ELF-1 (cell line): ENCODE measurements around the gene TTC24.
"Not testable (repeated sequence)": the region's sequence is repeated elsewhere in the genome, so short reads cannot be mapped to it uniquely, and the experiment has no call there.

ENCODE experiments used
- DNase-seq: peaks from one replicate; pipeline ENCODE4 v3.0.0-alpha.2; 2016; ENCODE audit warnings: low read depth, low spot score

The TTC24 gene

DNA sequence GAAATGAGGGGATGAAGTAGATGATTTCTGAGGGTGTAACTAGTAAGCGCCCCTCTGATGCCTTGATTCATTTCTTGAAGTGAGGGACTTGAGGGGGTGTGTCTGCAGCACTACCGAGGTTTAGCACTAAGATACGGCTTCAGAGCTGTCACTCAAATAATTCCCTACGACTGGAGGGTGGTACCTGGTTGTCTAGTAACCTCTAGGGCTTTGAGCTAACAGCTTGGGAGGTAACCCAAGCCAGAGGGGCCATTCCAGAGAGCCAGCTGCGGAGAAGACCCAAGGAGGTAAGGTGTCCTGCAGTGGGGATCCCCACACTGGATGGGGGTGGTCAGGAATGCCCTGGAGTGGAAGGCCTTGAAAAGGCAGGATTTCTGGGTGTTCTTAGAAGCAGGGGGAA, at the start of gene TTC24:
Gene TTC24, plus strand, starts transcription at position 252 of the 400 bp plus-strand sequence. CDS start 1,642 bp downstream, outside the sequence.
- no peak for DNase-seq

DNA sequence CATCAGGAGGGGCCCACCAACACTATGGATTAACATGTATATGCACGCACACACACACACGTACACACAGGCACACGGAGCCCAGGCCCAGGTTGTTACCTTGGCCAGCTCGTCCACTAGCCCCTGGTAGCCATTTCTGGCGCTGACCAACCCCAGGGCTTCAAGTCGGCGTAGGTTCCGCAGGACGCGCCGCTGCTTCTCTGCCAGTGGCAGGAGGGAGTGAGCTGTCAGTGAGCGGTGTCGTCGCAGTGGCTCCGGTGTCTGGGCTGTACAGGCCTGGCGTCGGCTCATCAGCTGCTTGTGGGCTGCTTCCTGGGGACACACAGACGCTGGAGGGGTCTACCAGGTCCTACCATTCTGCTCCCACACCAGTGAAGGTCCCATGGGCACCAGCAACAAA, 49.5 kb upstream of the TTC24 start:
- no peak for DNase-seq

DNA sequence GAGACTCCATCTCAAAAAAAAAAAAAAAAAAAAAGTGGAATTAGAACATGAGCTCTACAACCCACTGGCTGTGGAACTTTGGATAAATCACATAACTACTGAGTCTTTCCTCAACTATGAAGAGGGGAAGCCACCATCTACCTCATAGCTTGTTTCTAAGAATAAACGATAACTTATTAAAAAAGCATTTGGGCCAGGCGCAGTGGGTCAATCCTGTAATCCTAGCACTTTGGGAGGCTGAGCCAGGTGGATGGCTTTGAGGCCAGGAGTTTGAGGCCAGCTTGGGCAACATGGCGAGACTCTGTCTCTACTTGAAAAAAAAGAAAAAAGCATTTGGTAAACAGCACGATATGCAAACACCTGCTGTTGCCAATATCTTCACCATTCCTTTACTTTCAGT, 47.1 kb upstream of the TTC24 start:
- no peak for DNase-seq

DNA sequence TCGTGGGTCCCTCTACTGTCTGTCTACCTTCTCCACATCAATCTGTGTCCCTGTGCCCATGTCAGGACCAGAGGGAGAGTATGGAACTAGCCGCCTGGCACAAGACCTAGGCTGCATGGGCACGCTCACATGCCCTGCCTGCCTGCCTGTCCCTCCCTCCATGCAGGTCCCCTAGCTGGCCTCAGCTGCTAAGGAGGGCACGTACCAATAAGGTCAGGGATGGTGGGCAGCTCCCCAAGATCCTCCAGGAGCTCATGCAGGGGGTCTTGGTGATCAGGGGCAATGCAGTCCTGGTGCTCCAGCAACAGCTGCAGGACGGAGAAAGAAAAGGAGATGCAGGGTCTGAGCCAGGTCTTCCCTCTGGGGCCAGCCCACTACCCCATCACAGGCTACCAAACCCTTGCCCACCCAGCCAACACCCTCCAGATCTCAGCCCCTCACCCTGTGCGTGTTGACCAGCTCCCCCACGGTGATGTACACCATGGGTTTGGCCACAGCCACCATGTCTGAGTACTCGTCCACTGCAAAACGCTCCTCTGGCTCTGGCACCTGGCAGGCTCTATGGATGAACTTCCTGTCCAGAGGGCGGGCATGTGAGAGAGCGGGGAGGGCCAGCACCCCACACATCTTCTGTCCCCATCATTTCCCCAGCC, 45.8 kb upstream of the TTC24 start:
- no peak for DNase-seq

DNA sequence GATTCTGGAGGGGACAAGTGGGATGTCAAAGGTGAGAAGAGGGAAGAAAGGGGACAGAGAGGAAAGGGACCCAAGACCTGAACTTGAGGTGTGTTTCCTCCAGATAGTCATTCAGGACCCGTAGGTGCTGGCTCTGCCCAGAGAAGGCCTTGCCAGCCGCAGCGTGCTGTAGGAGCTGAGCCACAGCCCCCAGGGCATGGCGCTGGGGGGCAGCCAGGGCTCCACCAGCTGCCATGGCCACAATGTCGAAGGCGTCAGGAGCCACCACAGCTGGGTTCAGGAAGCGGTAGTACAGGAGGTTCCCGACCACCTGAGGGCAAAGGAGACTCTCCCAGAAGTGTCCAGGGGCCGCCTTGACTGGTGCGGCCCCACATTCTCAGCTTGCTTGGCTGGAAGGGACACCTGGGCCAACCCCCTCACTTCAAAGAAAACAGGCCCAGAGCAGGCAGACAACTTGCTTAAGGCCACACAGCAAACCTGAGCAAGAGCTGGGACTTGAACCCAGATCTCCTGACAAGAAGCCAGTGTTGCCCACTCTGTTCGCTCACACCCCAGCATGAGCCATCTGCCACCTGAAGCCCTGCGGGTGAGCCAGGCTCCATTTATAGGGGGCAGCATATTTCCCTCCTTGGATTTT, 45.0 kb upstream of the TTC24 start:
- no peak for DNase-seq

DNA sequence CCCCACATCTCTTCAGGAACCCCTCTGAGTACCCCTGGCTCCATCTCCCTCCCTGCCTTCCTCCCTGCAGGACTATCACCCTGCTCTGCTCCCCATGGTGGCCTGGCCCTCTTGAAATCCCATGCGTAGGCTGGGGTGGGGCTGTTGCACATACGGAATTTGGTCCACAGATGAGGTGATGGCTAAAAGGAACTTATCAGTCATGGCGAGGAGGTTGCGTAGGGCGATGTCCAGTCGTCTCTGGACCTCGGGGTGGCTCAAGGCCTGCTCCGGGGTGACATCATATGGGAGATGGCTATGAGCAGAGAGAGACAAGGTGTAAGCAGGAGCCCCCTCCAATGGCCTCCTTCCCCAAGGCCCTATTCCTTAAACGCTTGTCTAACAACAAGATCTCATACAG, 42.5 kb upstream of the TTC24 start:
- no peak for DNase-seq

DNA sequence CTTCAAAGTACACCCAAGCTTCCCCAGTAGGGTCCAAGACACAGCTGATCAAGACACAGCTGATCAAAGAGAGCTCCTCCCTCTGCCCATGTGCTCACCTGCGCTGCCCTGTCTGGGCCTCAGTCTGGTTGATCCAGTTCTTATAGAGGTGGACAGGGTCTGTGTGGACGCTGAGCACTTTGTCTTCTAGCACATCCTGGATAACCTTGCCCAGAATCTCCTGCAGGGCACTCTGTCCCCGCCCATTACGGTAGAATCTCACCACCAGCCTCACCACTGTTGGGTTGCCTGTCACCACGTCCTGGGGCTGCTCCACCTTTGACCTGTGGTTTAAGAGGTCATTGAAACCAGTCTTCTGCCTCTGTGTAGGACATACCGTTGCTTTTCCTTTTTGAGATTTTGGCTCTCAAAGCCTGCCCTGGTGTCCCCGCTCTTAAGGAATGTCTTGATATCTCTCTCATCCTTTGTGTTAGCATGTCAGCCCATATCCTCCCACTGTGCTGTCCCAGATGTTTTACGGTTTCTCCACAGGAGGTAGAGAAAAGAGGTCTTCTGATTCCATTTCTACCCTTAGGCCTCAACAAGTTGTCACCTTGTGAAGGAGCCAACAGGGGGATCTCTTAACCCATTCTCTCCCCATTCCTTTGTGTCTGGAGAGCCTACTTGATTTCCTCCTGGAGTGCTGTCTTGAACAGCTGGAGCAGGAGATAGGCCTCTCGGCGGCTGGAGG, 40.6 kb upstream of the TTC24 start:
- DNase-seq, result peak; percentile 61

DNA sequence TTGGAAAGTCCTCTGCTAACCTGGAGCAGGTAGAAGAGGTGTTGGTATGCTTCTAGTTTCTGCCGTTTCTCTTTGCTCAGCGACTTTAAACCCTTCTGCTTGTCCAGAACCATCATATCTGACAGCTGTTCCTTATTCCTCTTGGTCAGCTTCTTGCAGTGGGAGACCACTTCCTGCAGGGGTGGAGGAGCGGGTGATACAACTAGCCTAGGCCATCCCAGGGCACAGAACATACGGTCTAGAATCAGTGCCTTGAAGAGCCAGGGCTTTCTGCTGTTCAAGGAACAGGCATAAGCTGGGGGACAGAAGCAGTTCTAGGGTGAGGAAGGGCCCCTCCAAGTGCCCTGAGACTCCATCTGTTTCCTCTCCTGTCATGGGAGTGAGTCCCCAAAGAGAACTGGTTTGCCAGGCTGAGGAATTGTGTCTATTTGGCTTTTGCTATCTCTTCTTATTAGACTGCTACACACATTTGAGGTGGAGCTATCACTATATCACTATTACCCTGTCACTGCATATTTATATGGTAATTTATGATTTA, 39.6 kb upstream of the TTC24 start:
- DNase-seq, result no peak

DNA sequence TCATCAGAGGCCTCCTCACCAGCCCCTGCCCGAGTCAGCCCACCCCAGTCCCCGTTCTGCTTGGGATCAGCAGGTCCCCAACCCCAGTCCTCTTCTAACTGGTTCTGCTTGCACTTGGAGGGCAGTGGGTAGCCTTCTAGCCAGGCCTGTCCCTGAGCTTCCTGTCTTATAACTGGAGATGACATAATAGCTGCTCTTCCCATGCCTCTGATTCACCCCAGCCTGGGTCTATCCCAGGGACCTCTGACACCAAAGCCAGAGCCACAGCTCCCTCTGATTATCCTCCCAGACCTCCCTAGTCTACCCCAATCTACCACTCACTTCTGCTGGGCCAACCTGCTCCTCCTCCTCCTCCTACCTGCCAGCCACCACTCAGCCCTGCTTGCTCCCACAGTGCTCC, 38.6 kb upstream of the TTC24 start:
- no peak for DNase-seq

DNA sequence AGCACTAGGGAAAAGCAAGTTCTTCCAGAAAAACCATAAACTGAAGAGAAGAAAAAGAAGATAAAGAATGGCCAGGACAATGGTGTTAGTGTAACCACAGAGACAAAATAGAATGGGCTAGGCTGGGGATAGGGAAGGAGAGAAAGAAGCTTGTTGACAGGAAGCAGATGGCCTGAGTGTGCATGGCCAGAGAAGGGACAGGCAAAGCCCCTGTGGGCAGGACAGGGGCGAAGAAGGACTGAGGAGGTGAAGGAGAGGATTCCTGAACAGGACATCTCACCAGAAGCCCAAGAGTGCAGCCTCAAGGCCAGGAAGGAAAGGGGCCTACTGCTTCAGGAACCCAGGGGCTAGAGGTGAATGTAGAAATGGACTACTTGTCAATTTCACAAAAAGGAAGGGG, 36.5 kb upstream of the TTC24 start:
- peak; percentile 42 for DNase-seq

DNA sequence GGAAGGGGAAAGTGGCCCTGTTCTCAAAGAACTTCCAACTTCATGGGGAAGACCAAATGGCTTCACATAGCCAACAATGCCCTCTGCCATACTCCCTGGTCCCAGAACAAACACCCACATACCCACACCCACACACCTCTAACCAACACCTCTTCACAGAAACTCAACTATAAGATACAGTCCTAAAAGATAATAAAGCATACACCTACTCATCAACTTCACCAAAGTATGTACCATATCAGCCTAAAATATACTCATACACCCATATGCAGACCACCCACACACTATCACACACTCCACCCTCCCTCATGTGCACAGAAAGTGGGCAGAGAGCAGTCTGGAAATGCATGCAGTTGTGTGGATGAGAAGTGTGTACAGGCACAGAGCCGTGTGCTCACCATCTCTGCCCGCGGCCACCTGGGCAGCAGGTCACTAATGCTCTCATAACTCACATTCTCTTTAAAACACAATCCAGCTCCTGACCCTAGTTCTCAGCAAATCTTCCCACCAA, 34.9 kb upstream of the TTC24 start:
- no peak for DNase-seq

DNA sequence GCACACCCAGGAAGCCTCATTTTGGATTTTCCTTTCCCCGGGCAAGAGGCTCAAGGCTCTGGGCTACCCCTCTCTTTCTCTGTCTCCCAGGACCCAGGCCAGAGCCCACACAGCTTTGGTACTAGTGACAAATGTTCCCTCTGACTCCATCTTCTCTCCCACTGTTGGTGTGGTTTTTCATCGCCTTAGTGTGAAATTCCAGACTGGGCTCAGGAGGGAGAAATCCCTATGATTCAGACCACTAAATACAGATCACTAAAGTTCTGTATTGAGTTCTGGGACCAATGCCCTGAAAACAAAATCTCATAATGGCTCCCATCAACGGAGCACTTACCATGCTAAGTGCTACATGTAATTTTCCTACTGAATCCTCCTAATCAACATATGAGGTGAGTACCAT, 33.3 kb upstream of the TTC24 start:
- DNase-seq, result no peak

DNA sequence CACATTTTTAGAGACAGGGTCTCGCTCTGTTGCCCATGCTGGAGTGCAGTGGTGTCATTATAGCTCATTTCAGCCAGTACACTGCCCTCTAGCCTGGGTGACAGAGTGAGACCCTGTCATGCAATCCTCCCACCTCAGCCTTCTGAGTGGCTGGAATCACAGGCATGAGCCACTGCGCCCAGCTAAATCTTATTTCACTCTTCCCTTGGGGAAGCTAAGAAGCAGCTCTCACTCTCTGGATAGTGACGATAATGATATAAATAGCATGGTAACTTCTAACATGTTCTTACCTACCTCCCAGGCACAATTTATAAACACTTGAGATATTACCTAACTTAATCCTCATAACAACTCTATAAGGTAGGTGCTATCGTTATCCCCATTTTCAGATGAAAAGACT, 32.1 kb upstream of the TTC24 start:
- DNase-seq, result no peak

DNA sequence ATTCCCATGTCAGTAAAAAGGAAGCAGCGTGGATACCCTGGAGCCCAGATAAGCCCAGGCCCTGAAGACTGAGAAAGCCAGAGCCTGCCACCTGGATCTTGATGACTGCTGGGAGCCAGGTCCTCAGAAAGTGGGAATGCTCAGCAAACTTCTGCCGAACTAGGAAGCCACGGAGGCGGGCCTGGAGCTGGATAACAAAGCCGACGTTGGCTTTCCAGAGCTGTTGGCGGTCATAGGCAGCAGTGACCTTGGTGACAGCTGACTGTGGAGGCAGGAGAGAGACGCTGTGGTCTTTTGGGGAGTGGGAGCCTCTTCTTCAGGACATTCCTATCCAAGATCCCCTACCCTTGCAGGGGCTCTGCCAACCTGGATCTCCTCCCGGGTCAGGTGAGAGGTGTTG, 31.5 kb upstream of the TTC24 start:
- no peak for DNase-seq

DNA sequence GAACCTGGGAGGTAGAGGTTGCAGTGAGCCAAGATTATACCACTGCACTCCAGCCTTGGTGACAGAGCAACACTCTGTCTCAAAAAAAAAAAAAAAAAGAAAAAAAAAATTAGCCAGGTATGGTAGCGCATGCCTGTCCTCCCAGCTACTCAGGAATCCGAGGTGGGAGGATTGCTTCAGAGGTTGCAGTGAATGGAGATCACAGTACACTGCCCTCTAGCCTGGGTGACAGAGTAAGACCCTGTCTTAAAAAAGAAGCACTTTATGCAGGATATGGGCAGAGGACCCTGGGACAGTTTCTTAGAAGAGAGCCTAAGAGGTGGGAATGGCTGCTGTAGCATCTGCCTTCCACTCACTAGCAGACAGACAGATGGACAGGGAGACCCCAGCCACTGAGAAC, 30.1 kb upstream of the TTC24 start:
- DNase-seq, result no peak

DNA sequence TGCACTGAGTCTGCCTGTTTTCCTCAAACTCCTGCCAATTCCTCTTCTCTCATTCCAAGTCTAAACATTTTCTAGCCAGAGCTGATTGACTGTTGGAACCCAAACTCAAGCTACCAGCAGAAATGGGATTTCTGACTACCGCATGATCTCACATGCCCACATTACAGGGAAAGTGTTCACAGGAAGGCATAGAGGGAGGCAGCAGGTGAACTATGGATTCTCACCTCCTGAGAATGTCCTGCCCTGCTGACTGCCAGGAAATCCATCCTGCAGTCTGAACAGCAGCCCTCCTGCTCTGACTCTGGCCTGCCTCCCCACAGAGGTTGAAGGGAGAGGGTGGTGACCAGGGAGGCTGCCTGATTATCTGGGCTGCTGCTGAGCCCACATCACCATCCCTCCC, 29.7 kb upstream of the TTC24 start:
- DNase-seq, result no peak

DNA sequence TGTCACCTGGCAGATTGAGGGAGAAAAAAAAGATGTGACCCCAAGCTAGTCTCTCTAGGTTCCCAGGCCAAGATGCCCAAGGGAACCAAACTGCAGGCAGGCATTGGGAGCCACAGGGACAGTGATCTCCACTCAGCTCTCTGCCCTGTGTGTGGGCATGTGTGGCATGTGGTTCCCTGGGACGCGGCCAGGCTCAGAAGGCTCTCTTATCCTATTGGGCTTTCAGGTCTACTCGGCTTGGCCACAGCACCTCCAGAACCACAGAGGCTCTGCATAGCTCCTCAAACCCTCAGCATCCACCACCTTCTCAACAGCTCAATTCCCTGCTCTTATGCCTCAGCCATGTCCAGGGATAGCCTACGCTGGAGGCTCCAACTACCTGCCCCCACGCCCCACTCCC, 29.2 kb upstream of the TTC24 start:
- no peak for DNase-seq

DNA sequence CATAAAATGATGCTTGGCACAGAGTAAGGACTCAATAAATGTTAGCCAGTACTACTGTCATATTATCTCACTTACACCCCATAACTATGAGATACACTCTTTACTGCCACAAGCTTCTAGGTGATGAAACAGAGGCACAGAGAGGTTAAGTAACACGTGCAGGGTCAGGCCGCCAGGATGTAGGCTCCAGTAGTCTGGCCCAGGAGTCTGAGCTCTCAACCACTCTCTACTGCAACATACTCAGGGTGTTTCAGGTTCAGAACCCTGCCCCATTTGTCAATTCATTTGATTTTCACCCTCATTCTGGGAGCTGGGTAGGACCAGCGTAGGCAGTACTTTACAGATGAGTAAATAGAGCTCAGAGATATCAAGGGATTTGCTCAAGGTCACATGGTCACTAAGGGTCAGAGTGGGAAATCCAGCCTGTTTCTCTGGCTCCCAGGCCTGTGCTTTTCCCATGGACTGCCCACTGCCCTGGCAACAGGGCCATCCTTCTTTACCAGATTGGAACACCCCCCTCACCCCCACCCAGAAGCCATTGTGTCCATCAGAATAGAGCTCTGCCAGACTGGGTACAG, 28.4 kb upstream of the TTC24 start:
- no peak for DNase-seq

DNA sequence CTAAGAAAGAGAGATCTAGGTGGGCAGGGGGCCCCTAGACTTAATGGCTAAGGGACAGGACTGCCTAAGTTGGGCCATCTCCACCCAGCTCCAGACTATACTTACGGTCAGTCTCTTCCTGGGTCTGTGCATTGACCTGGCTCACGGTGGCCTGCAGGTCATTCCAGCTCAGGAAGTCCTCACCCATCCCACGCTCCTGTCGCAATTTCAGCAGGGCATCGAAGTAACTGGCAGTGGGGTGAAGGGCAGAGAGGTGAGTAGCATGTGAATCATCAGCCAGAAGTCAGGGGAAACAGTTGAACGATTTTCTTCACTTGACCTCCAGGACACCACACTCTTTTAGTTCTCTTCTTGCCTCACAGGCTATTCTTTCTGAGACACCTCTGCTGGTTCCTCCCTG, 27.7 kb upstream of the TTC24 start:
- no peak for DNase-seq

DNA sequence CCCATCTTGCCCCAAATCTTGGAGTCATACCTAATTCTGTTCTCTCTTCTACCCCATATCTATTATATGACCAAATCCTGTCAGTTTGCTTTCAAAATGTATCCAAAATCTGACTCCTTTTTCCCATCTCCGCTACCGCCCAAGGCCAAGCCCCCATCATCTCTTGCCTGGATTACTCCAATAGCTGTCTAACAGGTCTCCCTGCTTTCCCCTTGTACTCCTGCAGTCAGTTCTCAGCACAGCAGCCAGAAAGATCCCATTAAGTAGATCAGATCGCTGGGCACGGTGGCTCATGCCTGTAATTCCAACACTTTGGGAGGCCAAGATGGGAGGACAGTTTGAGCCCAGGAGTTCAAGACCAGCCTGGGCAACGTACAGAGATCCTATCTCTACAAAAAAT, 27.0 kb upstream of the TTC24 start:
- DNase-seq, result no peak

DNA sequence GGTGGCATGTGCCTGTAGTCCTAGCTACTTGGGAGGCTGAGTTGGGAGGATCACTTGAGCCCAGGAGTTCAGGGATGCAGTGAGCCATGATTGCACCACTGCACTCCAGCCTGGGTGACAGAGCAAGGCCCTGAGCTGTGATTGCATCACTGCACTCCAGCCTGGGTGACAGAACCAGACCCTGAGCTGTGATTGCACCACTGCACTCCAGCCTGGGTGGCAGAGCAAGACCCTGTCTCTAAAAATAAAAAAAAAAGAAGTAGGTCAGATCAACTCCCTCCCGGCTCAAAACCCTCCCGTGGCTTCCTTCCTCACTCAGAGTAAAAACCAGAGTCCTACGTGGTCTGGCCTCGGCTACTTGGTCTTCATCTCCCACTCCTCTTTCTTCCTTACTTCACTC, 26.6 kb upstream of the TTC24 start:
- not testable (repeated sequence) for DNase-seq

DNA sequence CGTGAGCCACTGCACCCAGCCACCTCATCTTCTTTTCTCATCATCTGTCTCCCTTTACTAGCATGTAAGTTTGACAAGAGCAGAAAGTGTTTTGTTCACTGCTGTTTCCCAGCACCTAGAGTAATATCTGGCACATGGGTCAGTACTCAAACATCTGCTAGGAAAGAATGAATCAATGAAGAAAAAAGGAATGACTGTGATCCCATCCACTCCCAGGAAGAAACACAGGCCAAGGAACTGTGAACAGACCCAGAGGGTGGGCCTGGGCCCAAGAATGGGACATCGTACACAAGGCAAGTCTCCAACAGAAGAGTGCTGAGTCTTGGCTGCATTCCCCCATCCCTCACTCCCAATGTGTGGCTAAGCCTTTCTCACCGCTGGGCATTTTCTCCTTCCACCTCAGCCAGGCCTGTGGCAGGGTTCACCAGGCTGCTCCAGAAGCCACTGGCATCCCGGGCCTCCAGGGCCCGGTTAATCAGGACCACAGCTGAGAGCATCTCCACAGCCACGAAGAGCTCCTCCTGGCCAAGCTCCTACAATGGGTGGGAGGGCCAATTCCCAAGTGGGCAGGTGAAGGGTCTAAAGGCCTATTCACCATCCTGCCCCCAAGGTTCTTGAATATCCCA, 25.6 kb upstream of the TTC24 start:
- DNase-seq, result no peak
